ENCODE data around the gene TMEM163.

- TF ChIP-seq POLR2A (IDR thresholded peaks at IDR 0.05; ENCODE audit: low read depth) = no peak
- TF ChIP-seq, protein P1, sequence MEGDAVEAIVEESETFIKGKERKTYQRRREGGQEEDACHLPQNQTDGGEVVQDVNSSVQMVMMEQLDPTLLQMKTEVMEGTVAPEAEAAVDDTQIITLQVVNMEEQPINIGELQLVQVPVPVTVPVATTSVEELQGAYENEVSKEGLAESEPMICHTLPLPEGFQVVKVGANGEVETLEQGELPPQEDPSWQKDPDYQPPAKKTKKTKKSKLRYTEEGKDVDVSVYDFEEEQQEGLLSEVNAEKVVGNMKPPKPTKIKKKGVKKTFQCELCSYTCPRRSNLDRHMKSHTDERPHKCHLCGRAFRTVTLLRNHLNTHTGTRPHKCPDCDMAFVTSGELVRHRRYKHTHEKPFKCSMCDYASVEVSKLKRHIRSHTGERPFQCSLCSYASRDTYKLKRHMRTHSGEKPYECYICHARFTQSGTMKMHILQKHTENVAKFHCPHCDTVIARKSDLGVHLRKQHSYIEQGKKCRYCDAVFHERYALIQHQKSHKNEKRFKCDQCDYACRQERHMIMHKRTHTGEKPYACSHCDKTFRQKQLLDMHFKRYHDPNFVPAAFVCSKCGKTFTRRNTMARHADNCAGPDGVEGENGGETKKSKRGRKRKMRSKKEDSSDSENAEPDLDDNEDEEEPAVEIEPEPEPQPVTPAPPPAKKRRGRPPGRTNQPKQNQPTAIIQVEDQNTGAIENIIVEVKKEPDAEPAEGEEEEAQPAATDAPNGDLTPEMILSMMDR (IDR thresholded peaks at IDR 0.05) = no peak
- no peak for TF ChIP-seq POLR2AphosphoS5 (IDR thresholded peaks at IDR 0.05)
- no peak for TF ChIP-seq EP300 (IDR thresholded peaks at IDR 0.05)
These were observed 35.2 kb downstream of the TMEM163 start for GRCh38 chr2:134683561-134684112.

All from esophagus muscularis mucosa (tissue), 4 donors.